ENCODE measurements around the gene RAB3A. TPM values are rescaled to one million over a fixed set of nuclear protein-coding genes. Genes with fewer than 3 reads are reported as not detected.

RAB3A gene
- total RNA-seq, 4 donors from 2014 or later, result 0.92 to 3.8 (median 1.6) TPM

- no peak for TF ChIP-seq POLR2AphosphoS5 (IDR thresholded peaks at IDR 0.05)
- TF ChIP-seq POLR2A (IDR thresholded peaks at IDR 0.05), result no peak
- no peak for TF ChIP-seq EP300 (IDR thresholded peaks at IDR 0.05)
- TF ChIP-seq CTCF (IDR thresholded peaks at IDR 0.05), result no peak
- Histone ChIP-seq H3K9me3 (no peaks in the 10 kb centered on the region), H3K4me1 (peaks cover 0 to 44% (median 16%) of the 10 kb centered on the region in 3 donors), H3K36me3 (peaks cover 0 to 11% of the 10 kb centered on the region in 2 donors), H3K27me3 (no peaks in the 10 kb centered on the region), H3K4me3 (peak overlapping the region; percentile 62 to 85), H3K27ac (peak overlapping the region; percentile 96 to 99 (median 96))
- 56% methylated on average over 5 of the region's 5 CpGs; no CpG with 5 or more reads in 1 of the 2 donors for WGBS, 2 donors (ENCODE audit: low coverage in 1 of 2)
- ATAC-seq, result no peak
Observed at GRCh38 chr19:18191640-18192062, 12.2 kb downstream of the RAB3A start.

GRCh38 chr19:18190278-18190677 is 13.6 kb downstream of the RAB3A start:
- 79 to 96% methylated on average over 3 to 4 of the region's 4 CpGs for WGBS, 2 donors (ENCODE audit: low coverage in 1 of 2)

GRCh38 chr19:18185538-18185937 is 18.3 kb downstream of the RAB3A start:
- WGBS, 2 donors (ENCODE audit: low coverage in 1 of 2), result 51 to 71% methylated on average over 2 to 6 of the region's 6 CpGs
- no peak for ATAC-seq

More at GRCh38 chr19:18190278-18190677, 13.6 kb downstream of the RAB3A start:
- Histone ChIP-seq H3K4me3 (no peak overlapping the region), H3K27me3 (peaks cover 7% of the 10 kb centered on the region), H3K9me3 (no peaks in the 10 kb centered on the region), H3K4me1 (peaks cover 0 to 32% (median 16%) of the 10 kb centered on the region in 3 donors), H3K27ac (no peak overlapping the region), H3K36me3 (no peaks in the 10 kb centered on the region)
- no peak for ATAC-seq
- no peak for TF ChIP-seq EP300 (IDR thresholded peaks at IDR 0.05)
- no peak for TF ChIP-seq POLR2A (IDR thresholded peaks at IDR 0.05)
- no peak for TF ChIP-seq POLR2AphosphoS5 (IDR thresholded peaks at IDR 0.05)
- TF ChIP-seq CTCF (IDR thresholded peaks at IDR 0.05), result no peak

GRCh38 chr19:18183529-18183928 is 20.3 kb downstream of the RAB3A start:
- Histone ChIP-seq H3K4me3 (no peak overlapping the region), H3K9me3 (no peaks in the 10 kb centered on the region), H3K27ac (no peak overlapping the region), H3K36me3 (no peaks in the 10 kb centered on the region), H3K27me3 (peaks cover 11% of the 10 kb centered on the region), H3K4me1 (no peaks in the 10 kb centered on the region)
- no peak for ATAC-seq
- no peak for TF ChIP-seq POLR2AphosphoS5 (IDR thresholded peaks at IDR 0.05)
- no peak for TF ChIP-seq CTCF (IDR thresholded peaks at IDR 0.05)
- TF ChIP-seq POLR2A (IDR thresholded peaks at IDR 0.05), result no peak
- no peak for TF ChIP-seq EP300 (IDR thresholded peaks at IDR 0.05)

More at GRCh38 chr19:18185538-18185937, 18.3 kb downstream of the RAB3A start:
- H3K27me3 ChIP-seq, result peaks cover 11% of the 10 kb centered on the region
- TF ChIP-seq CTCF (IDR thresholded peaks at IDR 0.05), result no peak
- no peak for TF ChIP-seq POLR2AphosphoS5 (IDR thresholded peaks at IDR 0.05)
- no peak for TF ChIP-seq POLR2A (IDR thresholded peaks at IDR 0.05)
- no peak for TF ChIP-seq EP300 (IDR thresholded peaks at IDR 0.05)
- no peaks in the 10 kb centered on the region for H3K36me3 ChIP-seq
- no peaks in the 10 kb centered on the region for H3K4me1 ChIP-seq
- no peak overlapping the region for H3K4me3 ChIP-seq
- H3K27ac ChIP-seq, result no peak overlapping the region
- H3K9me3 ChIP-seq, result no peaks in the 10 kb centered on the region

GRCh38 chr19:18179957-18180356 is 23.9 kb downstream of the RAB3A start:
- no peak overlapping the region for H3K27ac ChIP-seq
- no peak for ATAC-seq
- H3K27me3 ChIP-seq, result peaks cover 4% of the 10 kb centered on the region
- H3K4me3 ChIP-seq, result no peak overlapping the region
- 75 to 89% methylated on average over 5 of the region's 5 CpGs for WGBS, 2 donors (ENCODE audit: low coverage in 1 of 2)
- TF ChIP-seq POLR2AphosphoS5 (IDR thresholded peaks at IDR 0.05), result no peak
- no peak for TF ChIP-seq CTCF (IDR thresholded peaks at IDR 0.05)
- peaks cover 0 to 3% (median 0%) of the 10 kb centered on the region in 3 donors for H3K4me1 ChIP-seq
- no peaks in the 10 kb centered on the region for H3K36me3 ChIP-seq
- no peaks in the 10 kb centered on the region for H3K9me3 ChIP-seq
